H9 (cell line): ENCODE data around the gene PAM. TPM values are rescaled to one million over a fixed set of nuclear protein-coding genes. Genes with fewer than 3 reads are reported as not detected.
A peak's percentile ranks its signal among the peaks of the same experiment; 100 is the strongest.

Experiments
- DNase-seq: peaks from one replicate; pipeline ENCODE4 v3.0.0-alpha.2; 2017
- H2AFZ ChIP-seq: one replicate; pipeline ENCODE4 v1.6.1; 2013; ENCODE audit warnings: mild to moderate bottlenecking, low read length, control low read depth, moderate library complexity
- H2AK5ac ChIP-seq: 2 replicates; pipeline ENCODE4 v1.6.1; 2013; ENCODE audit warnings: low read length, control low read depth, mixed read lengths; ENCODE audit not compliant: insufficient read length
- H2BK120ac ChIP-seq: one replicate; pipeline ENCODE4 v1.6.1; 2013; ENCODE audit warnings: low read depth, mild to moderate bottlenecking, low read length, control low read depth, inconsistent platforms; ENCODE audit not compliant: poor library complexity, severe bottlenecking
- H2BK12ac ChIP-seq: 2 replicates; pipeline ENCODE4 v1.6.1; 2013; ENCODE audit warnings: low read length, control low read depth, mixed read lengths, low read depth; ENCODE audit not compliant: insufficient read length
- H2BK15ac ChIP-seq: 2 replicates; pipeline ENCODE4 v1.6.1; 2013; ENCODE audit warnings: low read depth, low read length, control low read depth
- H2BK20ac ChIP-seq: one replicate; pipeline ENCODE4 v1.6.1; 2013; ENCODE audit warnings: low read depth, mild to moderate bottlenecking, low read length, control low read depth, inconsistent platforms; ENCODE audit not compliant: poor library complexity, severe bottlenecking
- H2BK5ac ChIP-seq: 2 replicates; pipeline ENCODE4 v1.6.1; 2013; ENCODE audit warnings: low read length, control low read depth, mixed read lengths; ENCODE audit not compliant: insufficient read length
- H3K14ac ChIP-seq: 2 replicates; pipeline ENCODE4 v1.6.1; 2013; ENCODE audit warnings: low read length, control low read depth; ENCODE audit not compliant: insufficient read depth
- H3K18ac ChIP-seq: 2 replicates; pipeline ENCODE4 v1.6.1; 2013; ENCODE audit warnings: low read depth, mild to moderate bottlenecking, mixed read lengths, low read length, control low read depth; ENCODE audit not compliant: insufficient read length
- H3K23ac ChIP-seq: 2 replicates; pipeline ENCODE4 v1.6.1; 2013; ENCODE audit warnings: low read length, control low read depth, mixed read lengths, low read depth; ENCODE audit not compliant: insufficient read length
- H3K23me2 ChIP-seq: 2 replicates; pipeline ENCODE4 v1.6.1; 2013; ENCODE audit warnings: low read depth, mild to moderate bottlenecking, mixed read lengths, low read length, control low read depth; ENCODE audit not compliant: insufficient read length, poor library complexity, severe bottlenecking
- H3K27ac ChIP-seq: 2 replicates; pipeline ENCODE4 v1.5.1; 2013; ENCODE audit warnings: low read length, control low read depth, mixed read lengths, low read depth; ENCODE audit not compliant: insufficient read length
- H3K27me3 ChIP-seq: 2 replicates; pipeline ENCODE4 v1.6.1; 2013; ENCODE audit warnings: low read length, control low read depth, inconsistent platforms; ENCODE audit not compliant: insufficient read depth
- H3K4ac ChIP-seq: 2 replicates; pipeline ENCODE4 v1.6.1; 2013; ENCODE audit warnings: low read depth, mild to moderate bottlenecking, control low read depth, inconsistent platforms, low read length, moderate library complexity
- H3K4me1 ChIP-seq: 2 replicates; pipeline ENCODE4 v1.6.1; 2013; ENCODE audit warnings: low read length, control low read depth, inconsistent platforms; ENCODE audit not compliant: insufficient read depth
- H3K4me2 ChIP-seq: 2 replicates; pipeline ENCODE4 v1.6.1; 2013; ENCODE audit warnings: low read length, control low read depth, mixed read lengths; ENCODE audit not compliant: insufficient read length, insufficient read depth
- H3K56ac ChIP-seq: 2 replicates; pipeline ENCODE4 v1.6.1; 2013; ENCODE audit warnings: low read depth, mild to moderate bottlenecking, mixed read lengths, low read length, control low read depth; ENCODE audit not compliant: insufficient read length
- H3K79me1 ChIP-seq: 2 replicates; pipeline ENCODE4 v1.6.1; 2013; ENCODE audit warnings: low read depth, mild to moderate bottlenecking, moderate library complexity, low read length, control low read depth, inconsistent platforms; ENCODE audit not compliant: insufficient read depth, poor library complexity, severe bottlenecking
- H3K79me2 ChIP-seq: 2 replicates; pipeline ENCODE4 v1.6.1; 2013; ENCODE audit warnings: low read length, control low read depth, inconsistent platforms; ENCODE audit not compliant: insufficient read depth
- H3K9ac ChIP-seq: 2 replicates; pipeline ENCODE4 v1.6.1; 2013; ENCODE audit warnings: low read length, control low read depth, mixed read lengths; ENCODE audit not compliant: insufficient read length; ENCODE audit errors: extremely low read depth
- H3K9me3 ChIP-seq: one replicate; pipeline ENCODE4 v1.6.1; 2013; ENCODE audit warnings: low read depth, low read length, inconsistent platforms; ENCODE audit not compliant: control insufficient read depth
- H3T11ph ChIP-seq: one replicate; pipeline ENCODE4 v1.6.1; 2013; ENCODE audit warnings: mild to moderate bottlenecking, low read length, control low read depth, inconsistent platforms
- H4K20me1 ChIP-seq: one replicate; pipeline ENCODE4 v1.6.1; 2013; ENCODE audit not compliant: control insufficient read depth, insufficient read length, insufficient read depth
- H4K5ac ChIP-seq: 2 replicates; pipeline ENCODE4 v1.6.1; 2013; ENCODE audit warnings: low read depth, mild to moderate bottlenecking, mixed read lengths, low read length, control low read depth; ENCODE audit not compliant: insufficient read length
- H4K8ac ChIP-seq: replicated peaks from 2 replicates; pipeline ENCODE4 v1.6.1; 2013; ENCODE audit warnings: low read length, control low read depth, mixed read lengths, low read depth; ENCODE audit not compliant: insufficient read length
- H4K91ac ChIP-seq: 2 replicates; pipeline ENCODE4 v1.6.1; 2013; ENCODE audit warnings: low read depth, mild to moderate bottlenecking, moderate library complexity, mixed read lengths, low read length, control low read depth; ENCODE audit not compliant: insufficient read length
- H3K27ac Mint-ChIP-seq, 3 experiments: 2 replicates in 2 of 3; 3 replicates in 1 of 3; pipeline ENCODE4 v1.8.0; 2020 to 2021; ENCODE audit warnings: mixed read lengths in 3 of 3, mild to moderate bottlenecking in 1 of 3, moderate library complexity in 1 of 3
- H3K27me3 Mint-ChIP-seq: 2 replicates; pipeline ENCODE4 v1.8.0; 2021; ENCODE audit warnings: low read depth, mild to moderate bottlenecking, moderate library complexity, mixed read lengths
- H3K36me3 Mint-ChIP-seq, 3 experiments: 2 replicates in 2 of 3; 3 replicates in 1 of 3; pipeline ENCODE4 v1.8.0; 2020 to 2021; ENCODE audit warnings: low read depth in 3 of 3, mixed read lengths in 3 of 3; ENCODE audit not compliant: insufficient read depth in 1 of 3
- H3K4me1 Mint-ChIP-seq, 2 experiments: 2 replicates each; pipeline ENCODE4 v1.8.0; 2020; ENCODE audit warnings: mixed read lengths in 2 of 2
- H3K4me3 Mint-ChIP-seq, 2 experiments: 2 replicates in 1 of 2; 3 replicates in 1 of 2; pipeline ENCODE4 v1.8.0; 2020 to 2021; ENCODE audit warnings: mild to moderate bottlenecking in 2 of 2, mixed read lengths in 2 of 2, moderate library complexity in 1 of 2
- H3K9me3 Mint-ChIP-seq, 2 experiments: 2 replicates in 1 of 2; 3 replicates in 1 of 2; pipeline ENCODE4 v1.8.0; 2020; ENCODE audit warnings: mild to moderate bottlenecking in 2 of 2, mixed read lengths in 2 of 2, moderate library complexity in 1 of 2
- CTCF ChIP-seq: fragments of 200-600 bp; sonication (generic); conservative IDR thresholded peaks from 3 replicates; pipeline ENCODE4 v1.8.0; 2021; ENCODE audit warnings: antibody characterized with exemption, mild to moderate bottlenecking
- WGBS: extraction: QIAGEN DNeasy Blood & Tissue Kit; methylation state at CpG from one replicate; pipeline ENCODE4 v1.1.7; 2013; ENCODE audit warnings: missing lambda C conversion rate, low lambda C conversion rate, mixed read lengths; ENCODE audit not compliant: insufficient read length; ENCODE audit errors: extremely low coverage; 5-methylcytosine and 5-hydroxymethylcytosine counted together
- total RNA-seq: library from RNA; stranded (reverse); gene quantifications from 2 replicates; pipeline ENCODE4 v1.2.1, GENCODE V29; 2021

The PAM gene
- total RNA-seq, 1 experiment from 2014 or later, result 31.5 TPM

DNA sequence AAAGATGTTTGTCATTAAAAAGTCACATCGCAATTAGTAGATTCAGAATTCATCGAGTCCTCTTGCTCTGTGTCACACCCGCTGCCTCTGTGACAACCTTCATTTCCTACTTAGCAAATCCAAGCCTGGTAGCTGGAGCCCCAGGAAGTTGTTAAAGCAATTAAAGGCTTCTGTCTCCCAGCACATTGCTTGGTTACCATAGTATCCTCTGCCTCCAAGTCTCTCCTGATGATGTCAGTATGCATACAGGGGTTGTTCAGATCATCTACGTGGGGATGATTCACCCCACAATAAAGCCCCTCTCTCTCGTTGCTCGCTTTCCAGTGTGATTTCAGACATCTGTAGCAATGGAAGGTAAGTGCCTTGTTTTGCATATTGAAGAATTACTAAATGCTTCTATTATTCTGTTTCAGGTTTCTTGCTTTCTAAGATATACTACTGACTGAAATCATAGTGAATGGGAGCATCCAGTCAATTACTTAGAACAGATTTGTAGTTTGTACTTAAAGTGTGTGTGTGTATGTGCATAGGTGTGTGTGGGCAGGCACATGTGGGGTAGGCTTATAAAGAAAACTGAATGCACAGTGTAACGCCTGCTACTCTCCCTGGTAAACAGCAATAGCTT, 52.9 kb downstream of the PAM start:
- Mint-ChIP-seq H3K9me3 (no peaks in the 10 kb centered on the region), H3K27me3 (no peaks in the 10 kb centered on the region), H3K36me3 (no peaks in the 10 kb centered on the region; a peak in 1 of 7 replicates), H3K4me1 (peaks cover 28 to 44% of the 10 kb centered on the region in 2 experiments), H3K27ac (peak overlapping the region in 2 of 3 experiments; percentile 14 to 55; a peak in 3 of 7 replicates), H3K4me3 (no peak overlapping the region)
- Histone ChIP-seq H3K14ac (no peak overlapping the region), H2BK12ac (no peak overlapping the region), H3K9ac (no peak overlapping the region), H2AK5ac (no peak overlapping the region), H3K9me3 (no peaks in the 10 kb centered on the region), H3K18ac (no peak overlapping the region), H2AFZ (no peak overlapping the region), H4K8ac (no peak overlapping the region), H2BK20ac (no peak overlapping the region), H3K4me2 (no peak overlapping the region), H3K23ac (no peak overlapping the region), H4K5ac (no peak overlapping the region), H2BK120ac (no peak overlapping the region), H3K27me3 (no peaks in the 10 kb centered on the region), H4K20me1 (no peaks in the 10 kb centered on the region), H3K4ac (no peak overlapping the region), H3K4me1 (no peaks in the 10 kb centered on the region; the same call in 1 of the 2 replicates), H3K79me2 (no peaks in the 10 kb centered on the region), H3K23me2 (no peaks in the 10 kb centered on the region), H3T11ph (no peak overlapping the region), H2BK5ac (no peak overlapping the region), H3K79me1 (no peaks in the 10 kb centered on the region), H4K91ac (no peak overlapping the region), H2BK15ac (no peak overlapping the region), H3K27ac (no peak overlapping the region), H3K56ac (no peak overlapping the region)
- no CpG with 5 or more reads among the region's 7 CpGs for WGBS
- TF ChIP-seq CTCF, result no peak
- DNase-seq, result peak; percentile 45
